ENCODE data around the gene STARD13.

STARD13 gene

GRCh38 chr13:33134213-33134612 is 151.3 kb downstream of the STARD13 start:
- Mint-ChIP-seq H3K9me3 (peaks cover 0 to 8% of the 10 kb centered on the region in 2 donors), H3K27ac (no peak overlapping the region), H3K4me3 (no peak overlapping the region), H3K27me3 (no peaks in the 10 kb centered on the region), H3K4me1 (no peaks in the 10 kb centered on the region)
- no peak for ATAC-seq
- no peak for DNase-seq

- no peak overlapping the region for H3K4me3 Mint-ChIP-seq
- ATAC-seq (no peak), DNase-seq (no peak)
- H3K9me3 Mint-ChIP-seq = peaks cover 0 to 8% of the 10 kb centered on the region in 2 donors
- no peaks in the 10 kb centered on the region for H3K4me1 Mint-ChIP-seq
- no peak overlapping the region for H3K27ac Mint-ChIP-seq
- no peaks in the 10 kb centered on the region for H3K27me3 Mint-ChIP-seq
Observed at GRCh38 chr13:33132644-33133440, 152.7 kb downstream of the STARD13 start.

- Mint-ChIP-seq H3K9me3 (no peaks in the 10 kb centered on the region), H3K4me1 (no peaks in the 10 kb centered on the region), H3K27ac (peak overlapping the region in 1 of 2 donors; percentile 49), H3K4me3 (no peak overlapping the region), H3K27me3 (no peaks in the 10 kb centered on the region)
- ATAC-seq = peak; percentile 15
- no peak for DNase-seq
Observed at GRCh38 chr13:33129886-33130285, 155.7 kb downstream of the STARD13 start.

- no peak for DNase-seq
- no peaks in the 10 kb centered on the region for H3K9me3 Mint-ChIP-seq
- H3K27ac Mint-ChIP-seq = no peak overlapping the region
- H3K4me1 Mint-ChIP-seq = no peaks in the 10 kb centered on the region
- H3K27me3 Mint-ChIP-seq = no peaks in the 10 kb centered on the region
- H3K4me3 Mint-ChIP-seq = no peak overlapping the region
- ATAC-seq = no peak
Observed at GRCh38 chr13:33129094-33129832, 156.3 kb downstream of the STARD13 start.

GRCh38 chr13:33128134-33128533 is 157.4 kb downstream of the STARD13 start:
- peak overlapping the region in 1 of 2 donors; percentile 4 for H3K27ac Mint-ChIP-seq
- ATAC-seq (no peak), DNase-seq (no peak)
- peaks cover 10% of the 10 kb centered on the region for H3K27me3 Mint-ChIP-seq
- no peaks in the 10 kb centered on the region for H3K9me3 Mint-ChIP-seq
- H3K4me1 Mint-ChIP-seq = no peaks in the 10 kb centered on the region
- H3K4me3 Mint-ChIP-seq = no peak overlapping the region

GRCh38 chr13:33127009-33127551 is 158.5 kb downstream of the STARD13 start:
- Mint-ChIP-seq H3K9me3 (no peaks in the 10 kb centered on the region), H3K4me1 (no peaks in the 10 kb centered on the region), H3K27ac (no peak overlapping the region), H3K4me3 (no peak overlapping the region), H3K27me3 (peaks cover 10% of the 10 kb centered on the region)
- no peak for ATAC-seq
- no peak for DNase-seq

- ATAC-seq = no peak
- no peaks in the 10 kb centered on the region for H3K9me3 Mint-ChIP-seq
- no peak overlapping the region for H3K4me3 Mint-ChIP-seq
- peak overlapping the region in 1 of 2 donors; percentile 64 for H3K27ac Mint-ChIP-seq
- H3K4me1 Mint-ChIP-seq = no peaks in the 10 kb centered on the region
- no peak for DNase-seq
- peaks cover 10% of the 10 kb centered on the region for H3K27me3 Mint-ChIP-seq
Observed at GRCh38 chr13:33125821-33126570, 159.6 kb downstream of the STARD13 start.

- H3K27me3 Mint-ChIP-seq = peaks cover 10% of the 10 kb centered on the region
- no peaks in the 10 kb centered on the region for H3K9me3 Mint-ChIP-seq
- H3K27ac Mint-ChIP-seq = no peak overlapping the region
- no peaks in the 10 kb centered on the region for H3K4me1 Mint-ChIP-seq
- ATAC-seq = no peak
- no peak for DNase-seq
- no peak overlapping the region for H3K4me3 Mint-ChIP-seq
Observed at GRCh38 chr13:33123066-33123859, 162.3 kb downstream of the STARD13 start.

GRCh38 chr13:33119856-33120543 is 165.6 kb downstream of the STARD13 start:
- DNase-seq = no peak
- no peak for ATAC-seq
- Mint-ChIP-seq H3K9me3 (no peaks in the 10 kb centered on the region), H3K27ac (no peak overlapping the region), H3K4me3 (no peak overlapping the region), H3K4me1 (no peaks in the 10 kb centered on the region), H3K27me3 (peaks cover 10% of the 10 kb centered on the region)

- H3K4me3 Mint-ChIP-seq = no peak overlapping the region
- H3K27me3 Mint-ChIP-seq = peaks cover 10% of the 10 kb centered on the region
- H3K9me3 Mint-ChIP-seq = no peaks in the 10 kb centered on the region
- no peaks in the 10 kb centered on the region for H3K4me1 Mint-ChIP-seq
- no peak overlapping the region for H3K27ac Mint-ChIP-seq
- DNase-seq (no peak), ATAC-seq (no peak)
Observed at GRCh38 chr13:33119022-33119781, 166.4 kb downstream of the STARD13 start.

GRCh38 chr13:33116321-33117010 is 169.1 kb downstream of the STARD13 start:
- no peaks in the 10 kb centered on the region for H3K27me3 Mint-ChIP-seq
- no peak overlapping the region for H3K4me3 Mint-ChIP-seq
- H3K4me1 Mint-ChIP-seq = no peaks in the 10 kb centered on the region
- no peaks in the 10 kb centered on the region for H3K9me3 Mint-ChIP-seq
- DNase-seq (no peak), ATAC-seq (no peak)
- no peak overlapping the region for H3K27ac Mint-ChIP-seq

GRCh38 chr13:33115274-33115673 is 170.3 kb downstream of the STARD13 start:
- no peak overlapping the region for H3K27ac Mint-ChIP-seq
- DNase-seq (no peak), ATAC-seq (no peak)
- H3K27me3 Mint-ChIP-seq = no peaks in the 10 kb centered on the region
- no peaks in the 10 kb centered on the region for H3K9me3 Mint-ChIP-seq
- no peak overlapping the region for H3K4me3 Mint-ChIP-seq
- no peaks in the 10 kb centered on the region for H3K4me1 Mint-ChIP-seq

GRCh38 chr13:33114146-33114545 is 171.4 kb downstream of the STARD13 start:
- Mint-ChIP-seq H3K4me1 (no peaks in the 10 kb centered on the region), H3K27me3 (no peaks in the 10 kb centered on the region), H3K9me3 (no peaks in the 10 kb centered on the region), H3K4me3 (no peak overlapping the region), H3K27ac (no peak overlapping the region)
- no peak for ATAC-seq
- no peak for DNase-seq
